Posterior vena cava (tissue), 2 donors: ENCODE results near the gene PLXNA4. TPM values are rescaled to one million over a fixed set of nuclear protein-coding genes. Genes with fewer than 3 reads are reported as not detected.
A peak's percentile ranks its signal among the peaks of the same experiment; 100 is the strongest.

ENCODE experiments used
- DNase-seq: peaks from one replicate; pipeline ENCODE4 v3.0.0-alpha.2; 2020; ENCODE audit warnings: low spot score
- intact Hi-C, 2 donors: fragments of 100-400 bp; cut with DNase I; formaldehyde crosslinking; loops; one replicate each; pipeline versions ENCODE4 v1.14.1 to v1.14.2; 2022 to 2023
- total RNA-seq, 2 donors: library from RNA; stranded (reverse); fragmentation: NEBNext Ultra II Directional; extraction: Animal tissue kit (Norgen Biotek cat#: 25700); gene quantifications; one replicate each; pipeline ENCODE4 v1.2.1, GENCODE V29; 2021
- donor health status: DM: yes; HTN: yes; CAD: no.
- donor health status: DM: yes; HTN: yes; CAD: no.

Gene PLXNA4
- total RNA-seq, 2 donors from 2014 or later = 24.9 to 61.2 TPM

DNA sequence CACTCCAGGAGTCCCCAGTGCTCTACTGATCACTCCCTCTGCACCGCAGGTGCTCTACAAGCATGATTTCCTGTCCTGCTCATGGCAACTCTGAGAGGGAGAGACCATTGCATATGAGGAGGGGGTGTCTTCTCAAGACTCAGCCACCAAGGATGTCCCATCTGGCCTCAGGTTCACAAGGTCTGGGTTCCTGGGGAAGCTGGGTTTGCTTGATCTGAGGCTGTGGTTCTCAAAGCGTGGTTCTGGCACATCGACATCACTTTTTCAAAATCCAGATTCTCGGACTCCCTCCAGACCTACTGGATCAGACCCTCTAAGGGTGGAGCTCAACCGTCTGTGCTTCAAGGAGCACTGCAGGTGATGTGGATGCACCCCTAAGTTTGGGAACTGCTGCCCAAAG lies 247.5 kb downstream of the PLXNA4 start:
- intact Hi-C loops = no loop called here
- no peak for DNase-seq

DNA sequence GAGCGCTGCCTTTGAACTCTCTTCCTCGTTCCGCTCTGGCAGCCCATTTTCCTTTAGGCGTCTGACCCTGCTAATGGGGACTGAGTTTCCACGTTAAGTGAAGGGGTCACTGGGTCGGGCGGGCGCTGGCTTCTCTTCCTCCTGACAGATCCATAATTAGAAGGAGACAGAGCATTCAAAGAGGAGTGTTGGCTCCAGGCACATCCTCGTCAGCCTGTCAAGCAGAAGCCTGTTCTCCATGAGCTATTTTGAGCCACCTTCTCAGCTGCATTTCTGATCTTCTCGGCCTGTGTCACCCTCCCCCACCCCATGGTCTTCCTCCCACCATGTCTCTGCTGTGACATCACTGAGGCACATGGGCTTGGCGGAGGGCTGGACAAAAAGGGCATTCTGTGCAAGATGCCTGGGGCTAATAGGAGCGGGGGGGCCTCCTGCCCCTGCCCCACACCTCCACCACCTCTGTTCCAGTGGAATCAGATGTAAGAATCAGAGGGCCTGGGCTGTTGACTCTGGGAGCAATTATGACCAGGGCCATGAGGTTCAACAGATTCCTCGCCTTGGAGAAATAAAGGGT lies 248.1 kb downstream of the PLXNA4 start:
- intact Hi-C loops = no loop called here
- peak; percentile 71 for DNase-seq

DNA sequence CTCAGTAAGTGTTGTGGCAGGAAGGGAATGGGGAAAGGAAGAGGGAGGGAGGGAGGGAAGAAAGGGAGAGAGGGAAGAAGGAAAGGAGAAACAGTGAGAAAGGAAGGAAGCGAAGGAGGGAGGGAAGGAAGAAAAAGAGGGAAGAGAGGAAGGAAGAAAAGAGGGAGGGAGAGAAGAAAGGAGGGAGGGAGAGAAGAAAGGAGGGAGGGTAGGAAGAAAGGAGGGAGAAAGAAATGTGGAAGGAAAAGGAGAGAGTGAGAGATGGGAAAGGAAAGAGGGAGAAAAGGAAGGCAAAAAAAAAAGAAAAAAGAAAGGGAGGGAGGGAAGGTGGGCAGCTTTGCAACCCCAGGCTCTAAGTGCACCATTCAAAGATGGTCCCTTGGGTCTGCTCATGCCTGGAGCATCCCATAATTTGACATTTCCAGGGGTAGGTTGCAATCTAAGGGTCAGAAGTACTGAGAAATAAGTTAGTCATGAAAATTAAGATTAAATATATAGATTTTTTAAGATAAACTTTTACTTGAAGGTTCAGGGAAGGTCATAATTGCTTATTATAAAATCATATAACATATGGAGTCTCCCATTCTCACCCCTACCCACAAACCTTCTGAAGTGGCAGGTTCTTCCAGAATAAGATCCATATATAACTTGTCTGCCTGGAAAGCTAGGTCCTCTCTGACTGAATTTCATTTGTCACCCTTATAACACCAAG lies 249.2 kb downstream of the PLXNA4 start:
- no peak for DNase-seq
- intact Hi-C loops = no loop called here

- intact Hi-C loops = no loop called here
- no peak for DNase-seq
These were observed 253.3 kb downstream of the PLXNA4 start for GRCh38 chr7:132322970-132323369.

GRCh38 chr7:132321387-132321786 lies 254.9 kb downstream of the PLXNA4 start:
- intact Hi-C loops = no loop called here
- DNase-seq = no peak

- intact Hi-C loops = loop anchor here in 1 of 2 donors (5.0 kb wide), 2 partner anchors 183 to 258 kb away; partner anchors contain the start of gene PLXNA4
- no peak for DNase-seq
These were observed 256.8 kb downstream of the PLXNA4 start for GRCh38 chr7:132319481-132319880.

- intact Hi-C loops = loop anchor here in 1 of 2 donors (5.0 kb wide), 2 partner anchors 184 to 259 kb away; partner anchors contain the start of gene PLXNA4
- DNase-seq = peak; percentile 96
These were observed 257.6 kb downstream of the PLXNA4 start for GRCh38 chr7:132318352-132319318.

DNA sequence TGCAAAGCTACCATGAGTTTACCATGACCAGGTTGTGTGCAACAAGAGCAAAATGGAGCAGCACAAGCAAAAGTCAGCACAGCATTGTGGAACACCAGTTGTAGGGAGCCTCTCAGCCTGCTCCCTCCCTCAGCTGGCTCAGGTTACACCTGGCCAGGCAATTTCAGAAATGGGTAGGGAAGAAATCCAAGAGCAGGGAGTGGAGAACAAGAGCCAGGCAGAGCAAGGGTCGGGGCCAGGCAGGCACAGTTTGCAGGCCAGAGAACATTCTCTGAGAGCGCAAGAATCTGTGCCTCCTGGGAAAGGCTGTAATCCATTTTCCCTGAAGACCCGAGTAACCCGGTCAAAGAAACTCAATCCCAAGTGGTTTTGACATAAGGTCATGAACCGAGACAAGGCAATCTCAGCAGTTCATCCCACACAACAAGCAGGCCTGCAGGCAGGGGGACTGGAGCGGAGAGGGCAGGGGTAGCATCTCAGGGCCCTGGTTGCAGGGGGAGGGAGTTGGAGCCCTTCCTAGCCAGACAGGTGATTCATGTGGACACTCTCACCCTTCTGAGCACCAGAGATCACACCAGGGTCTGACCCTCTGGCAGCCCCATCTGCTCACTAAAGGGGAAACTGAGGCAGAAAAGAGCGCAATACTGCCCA lies 258.4 kb downstream of the PLXNA4 start:
- intact Hi-C loops = loop anchor here in 1 of 2 donors (5.0 kb wide), 2 partner anchors 184 to 259 kb away; partner anchors contain the start of gene PLXNA4
- DNase-seq = no peak

GRCh38 chr7:132312531-132313055 lies 263.7 kb downstream of the PLXNA4 start:
- intact Hi-C loops = no loop called here
- DNase-seq = no peak

DNA sequence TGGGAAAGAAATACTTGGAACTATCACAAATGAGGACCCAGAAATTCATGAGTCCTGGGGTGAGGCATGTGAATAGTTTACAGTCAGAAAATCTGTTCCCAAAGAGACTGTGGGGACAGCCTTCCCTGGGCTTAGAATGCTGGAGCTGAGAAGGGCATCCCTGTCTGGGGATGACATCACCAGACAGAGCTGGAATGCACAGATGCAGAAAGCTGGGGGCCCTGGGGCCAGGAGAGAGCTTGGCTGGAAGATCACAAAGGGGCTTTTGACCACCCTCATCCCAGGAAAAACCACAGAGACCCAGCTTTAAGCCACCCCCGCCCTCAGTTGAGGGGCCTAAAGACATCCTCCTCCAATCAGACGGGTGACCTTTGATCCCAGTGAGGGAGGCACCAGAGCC lies 264.5 kb downstream of the PLXNA4 start:
- intact Hi-C loops = no loop called here
- DNase-seq = no peak

GRCh38 chr7:132309102-132309805 lies 267.0 kb downstream of the PLXNA4 start:
- DNase-seq = no peak
- intact Hi-C loops = no loop called here

DNA sequence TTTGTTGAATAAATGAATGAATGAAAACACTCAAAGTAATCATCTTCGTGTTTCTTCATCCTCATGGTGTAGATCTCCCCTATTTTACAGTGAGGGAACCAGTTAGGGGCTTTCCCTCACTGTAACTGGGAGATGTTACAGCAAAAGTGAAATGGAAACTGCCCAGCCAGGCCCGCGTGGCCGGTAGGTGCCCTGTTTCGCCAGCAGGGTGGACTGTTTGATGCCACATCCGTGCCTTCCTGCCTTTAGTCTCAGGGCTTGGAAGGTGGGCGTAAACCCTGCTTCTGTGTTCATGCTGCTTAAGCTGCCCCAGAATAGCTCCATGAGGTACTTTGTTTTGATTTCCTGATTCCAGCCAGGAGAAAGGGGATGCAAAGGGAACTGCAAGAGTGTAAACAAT lies 268.8 kb downstream of the PLXNA4 start:
- intact Hi-C loops = no loop called here
- no peak for DNase-seq

- intact Hi-C loops = no loop called here
These were observed 275.5 kb downstream of the PLXNA4 start for GRCh38 chr7:132300599-132301277.

DNA sequence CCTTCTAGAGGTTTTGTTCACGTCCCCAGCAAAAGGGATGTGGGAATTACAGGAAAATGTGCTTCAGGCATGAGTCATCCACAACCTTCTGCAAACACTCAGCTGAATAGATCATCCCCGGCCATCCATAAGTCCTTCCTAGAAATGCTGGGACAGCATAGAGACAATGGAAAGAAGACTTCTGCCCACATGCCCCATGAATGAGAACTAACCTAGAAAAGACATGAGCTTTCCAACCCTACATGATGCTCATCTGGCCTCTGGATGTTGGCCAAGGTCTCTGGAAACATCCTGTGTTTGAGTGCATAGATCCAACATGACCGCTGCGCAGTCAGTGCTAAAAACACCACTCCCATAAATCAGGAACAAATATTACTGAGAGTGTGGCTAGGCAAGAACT lies 277.5 kb downstream of the PLXNA4 start:
- DNase-seq = no peak
- intact Hi-C loops = loop anchor here in 1 of 2 donors (10.0 kb wide), 1 partner anchor 1436 kb away; no protein-coding TSS in a partner anchor

More at GRCh38 chr7:132300599-132301277, 275.5 kb downstream of the PLXNA4 start:
- no peak for DNase-seq

DNA sequence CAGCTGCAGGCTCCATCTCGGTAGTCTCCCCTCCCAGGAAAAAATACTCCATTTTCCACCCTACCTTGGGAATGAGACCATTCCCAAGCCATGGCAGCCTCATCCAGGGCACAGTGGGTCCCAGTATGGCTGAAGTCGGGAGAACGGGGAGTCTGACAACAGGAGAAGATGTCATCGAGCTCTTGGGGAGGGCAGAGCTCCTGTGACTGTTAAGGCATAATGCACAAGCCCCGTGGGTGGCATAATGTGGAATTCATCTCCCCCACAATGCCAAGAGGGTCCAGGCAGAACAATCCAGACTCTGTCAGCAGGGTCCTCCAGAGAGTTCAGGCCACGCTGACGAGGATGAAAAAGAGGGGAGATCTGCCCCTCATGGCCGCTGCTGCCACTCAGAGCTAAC lies 279.4 kb downstream of the PLXNA4 start:
- intact Hi-C loops = loop anchor here in 1 of 2 donors (10.0 kb wide), 1 partner anchor 1438 kb away; no protein-coding TSS in a partner anchor
- DNase-seq = no peak

- DNase-seq = no peak
- intact Hi-C loops = loop anchor here in 1 of 2 donors (10.0 kb wide), 1 partner anchor 1440 kb away; no protein-coding TSS in a partner anchor
These were observed 281.1 kb downstream of the PLXNA4 start for GRCh38 chr7:132295175-132295574.

DNA sequence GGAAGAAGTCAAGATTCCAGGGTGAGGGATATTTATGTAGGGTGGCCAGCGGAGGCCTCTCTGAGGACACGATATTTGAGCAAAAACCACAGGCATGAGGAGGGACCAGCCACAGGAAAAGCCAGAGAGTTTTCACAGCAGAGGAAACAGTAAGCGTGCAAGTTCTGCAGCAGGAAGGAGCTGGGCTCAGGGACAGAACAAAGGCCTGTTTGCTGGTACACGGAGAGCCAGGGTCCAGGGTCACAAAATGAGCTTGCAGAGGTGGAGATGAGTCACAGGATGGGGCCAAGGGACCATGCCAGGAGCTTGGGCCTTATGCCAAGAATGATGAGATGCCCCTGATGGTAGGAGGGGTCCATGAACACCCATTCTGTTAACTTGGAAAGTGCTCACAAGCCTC lies 283.5 kb downstream of the PLXNA4 start:
- intact Hi-C loops = loop anchor here in 1 of 2 donors (10.0 kb wide), 1 partner anchor 1442 kb away; no protein-coding TSS in a partner anchor
- DNase-seq = no peak
